Breast epithelium (tissue), 4 donors: ENCODE results near the gene PLXND1. TPM values are rescaled to one million over a fixed set of nuclear protein-coding genes. Genes with fewer than 3 reads are reported as not detected.
A peak's percentile ranks its signal among the peaks of the same experiment; 100 is the strongest.

ENCODE experiments used
- DNase-seq, 2 donors: peaks; one replicate each; pipeline ENCODE4 v3.0.0-alpha.2; 2019; ENCODE audit warnings: low spot score in 2 of 2
- H3K27ac ChIP-seq, 2 donors: fragments of 200-600 bp; sonication (generic) in 1 of 2; one replicate each; pipeline ENCODE4 v1.5.1; 2016 to 2019; ENCODE audit warnings: mild to moderate bottlenecking in 1 of 2
- H3K27me3 ChIP-seq, 2 donors: fragments of 200-600 bp; sonication (generic) in 1 of 2; one replicate each; pipeline versions ENCODE4 v1.5.1 to v1.6.0; 2017 to 2019; ENCODE audit warnings: control low read depth in 1 of 2, mild to moderate bottlenecking in 1 of 2
- H3K36me3 ChIP-seq: fragments of 200-600 bp; one replicate; pipeline ENCODE4 v1.5.1; 2019
- H3K4me1 ChIP-seq, 2 donors: fragments of 200-600 bp; sonication (generic); one replicate each; pipeline ENCODE4 v1.5.1; 2016 to 2019; ENCODE audit warnings: control low read depth in 1 of 2
- H3K4me3 ChIP-seq, 3 donors: fragments of 200-600 bp; sonication (generic); 1 replicate in 2 of 3; 2 replicates in 1 of 3; pipeline ENCODE4 v1.5.1; 2016 to 2019; ENCODE audit warnings: mild to moderate bottlenecking in 3 of 3, moderate library complexity in 2 of 3
- H3K9me3 ChIP-seq, 2 donors: fragments of 200-600 bp; sonication (generic) in 1 of 2; one replicate each; pipeline ENCODE4 v1.5.1; 2016 to 2019; ENCODE audit warnings: control low read depth in 1 of 2
- CTCF ChIP-seq, 3 donors: fragments of 450-650 bp; IDR thresholded peaks; one replicate each; pipeline ENCODE4 v1.5.1; 2016 to 2017; ENCODE audit warnings: antibody characterized with exemption in 3 of 3, mild to moderate bottlenecking in 3 of 3, moderate library complexity in 3 of 3
- POLR2A ChIP-seq: fragments of 450-650 bp; IDR thresholded peaks from one replicate; pipeline ENCODE4 v1.6.1; 2016; ENCODE audit warnings: antibody characterized with exemption, mild to moderate bottlenecking, moderate library complexity
- POLR2AphosphoS5 ChIP-seq, 3 donors: sonication (generic); formaldehyde crosslinking; IDR thresholded peaks; one replicate each; pipeline ENCODE4 v1.6.1; 2017; ENCODE audit warnings: antibody characterized with exemption in 3 of 3
- intact Hi-C: fragments of 100-400 bp; cut with DNase I; formaldehyde crosslinking; loops from one replicate; pipeline ENCODE4 v1.15.1; 2023; ENCODE audit warnings: low total_unique reads
- total RNA-seq, 3 donors: library from RNA; depleted of rRNA; stranded (reverse); fragments of >200 nt; gene quantifications; one replicate each; pipeline ENCODE4 v1.1.0, GENCODE V29; 2016

The PLXND1 gene
- total RNA-seq, 3 donors from 2014 or later, result 53.6 to 187 (median 118) TPM

DNA sequence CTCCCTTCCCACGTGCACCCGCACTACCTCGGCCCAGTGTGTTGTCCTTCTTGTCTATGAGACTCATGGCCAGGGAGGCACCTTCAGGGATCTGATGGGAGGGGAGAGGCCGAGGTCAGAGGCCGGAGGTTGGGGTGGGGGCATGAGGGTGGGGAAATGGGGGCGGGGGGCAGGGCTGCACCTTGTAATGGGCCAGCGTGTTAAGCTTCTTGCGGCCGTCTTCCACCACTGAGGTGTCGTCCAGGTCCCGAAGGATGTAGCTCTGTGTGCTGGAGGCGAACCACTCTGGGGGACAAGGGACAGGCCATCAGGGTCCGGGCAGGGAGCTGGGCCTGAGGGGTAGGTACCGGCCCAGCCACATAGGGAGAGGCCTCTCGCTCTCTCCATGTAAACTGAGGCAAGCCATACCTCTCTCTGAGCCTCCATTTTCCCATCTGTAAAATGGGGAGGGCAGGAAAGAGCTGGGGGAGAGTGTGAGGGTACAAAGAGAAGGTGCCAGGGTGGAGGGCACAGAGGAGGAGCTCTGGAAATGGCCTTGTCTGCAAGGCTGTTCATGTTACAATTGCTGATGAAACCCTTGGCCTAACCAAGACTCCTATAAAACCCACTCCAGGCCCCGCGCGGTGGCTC, 44.7 kb downstream of the PLXND1 start:
- no peak for TF ChIP-seq POLR2A
- TF ChIP-seq CTCF (IDR thresholded peaks at IDR 0.05), result no peak
- TF ChIP-seq POLR2AphosphoS5 (IDR thresholded peaks at IDR 0.05), result no peak
- Histone ChIP-seq H3K9me3 (no peaks in the 10 kb centered on the region), H3K4me1 (peaks cover 0 to 9% of the 10 kb centered on the region in 2 donors), H3K36me3 (no peaks in the 10 kb centered on the region), H3K27ac (peak overlapping the region; percentile 69 to 94), H3K4me3 (no peak overlapping the region), H3K27me3 (no peaks in the 10 kb centered on the region)
- intact Hi-C loops, result no loop called here
- DNase-seq, result no peak

GRCh38 chr3:129560911-129561594, 45.4 kb downstream of the PLXND1 start:
- no peak for TF ChIP-seq POLR2A
- no peak for TF ChIP-seq CTCF (IDR thresholded peaks at IDR 0.05)
- peak in 2 of 3 donors; percentile 33 to 55 for TF ChIP-seq POLR2AphosphoS5 (IDR thresholded peaks at IDR 0.05)
- Histone ChIP-seq H3K9me3 (no peaks in the 10 kb centered on the region), H3K27me3 (no peaks in the 10 kb centered on the region), H3K36me3 (no peaks in the 10 kb centered on the region), H3K27ac (peak overlapping the region; percentile 69 to 94), H3K4me1 (peaks cover 0 to 9% of the 10 kb centered on the region in 2 donors), H3K4me3 (peak overlapping the region in 1 of 3 donors; percentile 22)
- intact Hi-C loops, result no loop called here
- peak; percentile 30 to 60 for DNase-seq

GRCh38 chr3:129560269-129560787, 46.1 kb downstream of the PLXND1 start:
- intact Hi-C loops, result no loop called here
- Histone ChIP-seq H3K9me3 (no peaks in the 10 kb centered on the region), H3K36me3 (no peaks in the 10 kb centered on the region), H3K4me3 (no peak overlapping the region), H3K27me3 (no peaks in the 10 kb centered on the region), H3K4me1 (peaks cover 0 to 9% of the 10 kb centered on the region in 2 donors), H3K27ac (peak overlapping the region; percentile 69 to 94)
- TF ChIP-seq CTCF (IDR thresholded peaks at IDR 0.05) (no peak), POLR2AphosphoS5 (IDR thresholded peaks at IDR 0.05) (peak in 1 of 3 donors; percentile 14)
- DNase-seq, result no peak

- no peaks in the 10 kb centered on the region for H3K27me3 ChIP-seq
- peak overlapping the region in 1 of 2 donors; percentile 94 for H3K27ac ChIP-seq
- H3K36me3 ChIP-seq, result no peaks in the 10 kb centered on the region
- no peaks in the 10 kb centered on the region for H3K9me3 ChIP-seq
- DNase-seq, result no peak
- H3K4me1 ChIP-seq, result peaks cover 0 to 9% of the 10 kb centered on the region in 2 donors
- intact Hi-C loops, result no loop called here
- H3K4me3 ChIP-seq, result no peak overlapping the region
- TF ChIP-seq POLR2AphosphoS5 (IDR thresholded peaks at IDR 0.05) (no peak), POLR2A (no peak), CTCF (IDR thresholded peaks at IDR 0.05) (no peak)
Observed at GRCh38 chr3:129559565-129560079, 46.9 kb downstream of the PLXND1 start.
